Measurements from ENCODE around the gene SMPD2. TPM values are rescaled to one million over a fixed set of nuclear protein-coding genes. Genes with fewer than 3 reads are reported as not detected.

The SMPD2 gene
- total RNA-seq, 1 experiment from 2014 or later: 14.7 TPM

GRCh38 chr6:109417646-109418045 is 22.9 kb upstream of the SMPD2 start:
- ChIA-PET POLR2A (no interaction called here), RAD21 (ENCODE audit: low non-redundant PET in 1 of 2, low total read pairs in 2 of 2, uncharacterized antibody in 2 of 2, unreplicated experiment in 2 of 2) (no interaction called here), CTCF (no interaction called here)
- H3K27ac ChIP-seq (ENCODE audit: low read depth, low read length): no peak overlapping the region
- no peak overlapping the region for H3K9ac ChIP-seq (ENCODE audit: low read length)
- no peaks in the 10 kb centered on the region for H3K9me2 ChIP-seq (ENCODE audit: insufficient read depth)
- H3K4me3 ChIP-seq (replicated peaks in 1 of 2; ENCODE audit: low read depth in 1 of 2, low read length in 2 of 2): no peak overlapping the region
- no peak for ATAC-seq
- no peaks in the 10 kb centered on the region for H3K9me3 ChIP-seq (ENCODE audit: control insufficient read depth in 1 of 2, insufficient read depth in 1 of 2, low read depth in 1 of 2, low read length in 2 of 2)
- BruUV-seq (replicated peaks): no TSS peak
- H4K20me1 ChIP-seq (ENCODE audit: insufficient read depth): no peaks in the 10 kb centered on the region
- H3K79me2 ChIP-seq (ENCODE audit: insufficient read depth, low read length): no peaks in the 10 kb centered on the region
- H2AFZ ChIP-seq (ENCODE audit: low read depth, low read length, poor library complexity, severe bottlenecking): no peak overlapping the region
- no peaks in the 10 kb centered on the region for H3K27me3 ChIP-seq (ENCODE audit: insufficient read depth, low read length)
- DNase-seq (ENCODE audit: low read depth, low spot score): no peak
- H3K4me2 ChIP-seq (ENCODE audit: low read length): no peak overlapping the region
- H3K4me1 ChIP-seq (ENCODE audit: control insufficient read depth in 1 of 2, insufficient read depth in 2 of 2, low read length in 2 of 2): no peaks in the 10 kb centered on the region
- no peak for TF ChIP-seq CEBPB (IDR thresholded peaks at IDR 0.05; ENCODE audit: low read depth)
- no peak for TF ChIP-seq POLR2A (IDR thresholded peaks at IDR 0.05; ENCODE audit: borderline replicate concordance, extremely low read depth, insufficient read depth, insufficient read length)
- TF ChIP-seq ZFX (IDR thresholded peaks at IDR 0.05): no peak
- no peak for TF ChIP-seq CTCF (IDR thresholded peaks at IDR 0.05 in 2 of 3, conservative IDR thresholded peaks at IDR 0.05 in 1 of 3; ENCODE audit: borderline replicate concordance in 1 of 3, insufficient read depth in 1 of 3, low read depth in 2 of 3, low read length in 2 of 3)
- TF ChIP-seq EZH2 (IDR thresholded peaks at IDR 0.05): no peak
- TF ChIP-seq EGR1 (IDR thresholded peaks at IDR 0.05; ENCODE audit: low read depth): no peak
- no peak for TF ChIP-seq ATF3 (IDR thresholded peaks at IDR 0.05)
- TF ChIP-seq POLR2AphosphoS5 (IDR thresholded peaks at IDR 0.05; ENCODE audit: low read depth, low read length): no peak
- TF ChIP-seq SIN3A (IDR thresholded peaks at IDR 0.05; ENCODE audit: low read depth): no peak
- no peak for TF ChIP-seq SRF (IDR thresholded peaks at IDR 0.05; ENCODE audit: low read depth)
- TF ChIP-seq SP1 (IDR thresholded peaks at IDR 0.05; ENCODE audit: low read depth): no peak
- no peak for TF ChIP-seq ELF1 (IDR thresholded peaks at IDR 0.05; ENCODE audit: borderline replicate concordance, low read depth)
- TF ChIP-seq ZBTB33 (IDR thresholded peaks at IDR 0.05; ENCODE audit: extremely low read depth, insufficient replicate concordance, low read length): no peak
- intact Hi-C loops (cut with micrococcal nuclease): no loop called here
- H3K36me3 ChIP-seq (ENCODE audit: control insufficient read depth in 1 of 2, insufficient read depth in 2 of 2, low read length in 2 of 2): no peaks in the 10 kb centered on the region

All from HCT116 (cell line).